ENCODE results near the gene EDNRB. TPM values are rescaled to one million over a fixed set of nuclear protein-coding genes. Genes with fewer than 3 reads are reported as not detected.

The EDNRB gene
- total RNA-seq, 1 experiment from 2014 or later: 0.13 TPM

GRCh38 chr13:77913003-77913402, 5.6 kb downstream of the EDNRB start:
- no peak for TF ChIP-seq EZH2 (IDR thresholded peaks at IDR 0.05; ENCODE audit: borderline replicate concordance, low read depth, low read length, poor library complexity, severe bottlenecking)
- TF ChIP-seq CTCF (conservative IDR thresholded peaks at IDR 0.05; ENCODE audit: low read depth, low read length): no peak
- no peak for DNase-seq (ENCODE audit: low spot score)
- Histone ChIP-seq H3K9me3 (ENCODE audit: low read depth, low read length, poor library complexity, severe bottlenecking) (no peaks in the 10 kb centered on the region), H3K36me3 (ENCODE audit: insufficient read depth, low read length, poor library complexity, severe bottlenecking) (no peaks in the 10 kb centered on the region), H3K27ac (ENCODE audit: low read depth, low read length, poor library complexity, severe bottlenecking) (no peak overlapping the region), H3K4me1 (ENCODE audit: insufficient read depth, low read length, poor library complexity, severe bottlenecking) (no peaks in the 10 kb centered on the region), H3K4me3 (ENCODE audit: low read depth, low read length, poor library complexity, severe bottlenecking) (no peak overlapping the region), H3K27me3 (replicated peaks; ENCODE audit: insufficient read depth, low read depth, low read length, poor library complexity) (peaks cover 26% of the 10 kb centered on the region)
- POLR2A ChIA-PET (ENCODE audit: low non-redundant PET): no interaction called here
- CTCF ChIA-PET: no interaction called here
- BruUV-seq (replicated peaks): no TSS peak
- intact Hi-C loops (cut with micrococcal nuclease; ENCODE audit: unreplicated experiment): no loop called here

GRCh38 chr13:77911751-77912150, 6.9 kb downstream of the EDNRB start:
- ChIA-PET POLR2A (ENCODE audit: low non-redundant PET) (no interaction called here), CTCF (no interaction called here)
- DNase-seq (ENCODE audit: low spot score): no peak
- intact Hi-C loops (cut with micrococcal nuclease; ENCODE audit: unreplicated experiment): no loop called here
- TF ChIP-seq CTCF (conservative IDR thresholded peaks at IDR 0.05; ENCODE audit: low read depth, low read length): no peak
- TF ChIP-seq EZH2 (IDR thresholded peaks at IDR 0.05; ENCODE audit: borderline replicate concordance, low read depth, low read length, poor library complexity, severe bottlenecking): no peak
- H3K36me3 ChIP-seq (ENCODE audit: insufficient read depth, low read length, poor library complexity, severe bottlenecking): no peaks in the 10 kb centered on the region
- no peaks in the 10 kb centered on the region for H3K4me1 ChIP-seq (ENCODE audit: insufficient read depth, low read length, poor library complexity, severe bottlenecking)
- H3K4me3 ChIP-seq (ENCODE audit: low read depth, low read length, poor library complexity, severe bottlenecking): no peak overlapping the region
- BruUV-seq (replicated peaks): no TSS peak
- no peaks in the 10 kb centered on the region for H3K9me3 ChIP-seq (ENCODE audit: low read depth, low read length, poor library complexity, severe bottlenecking)
- H3K27me3 ChIP-seq (replicated peaks; ENCODE audit: insufficient read depth, low read depth, low read length, poor library complexity): peaks cover 13% of the 10 kb centered on the region
- no peak overlapping the region for H3K27ac ChIP-seq (ENCODE audit: low read depth, low read length, poor library complexity, severe bottlenecking)

GRCh38 chr13:77909827-77910226, 8.8 kb downstream of the EDNRB start:
- BruUV-seq (replicated peaks): no TSS peak
- intact Hi-C loops (cut with micrococcal nuclease; ENCODE audit: unreplicated experiment): no loop called here
- H3K4me1 ChIP-seq (ENCODE audit: insufficient read depth, low read length, poor library complexity, severe bottlenecking): no peaks in the 10 kb centered on the region
- no peaks in the 10 kb centered on the region for H3K27me3 ChIP-seq (replicated peaks; ENCODE audit: insufficient read depth, low read depth, low read length, poor library complexity)
- no peaks in the 10 kb centered on the region for H3K36me3 ChIP-seq (ENCODE audit: insufficient read depth, low read length, poor library complexity, severe bottlenecking)
- H3K27ac ChIP-seq (ENCODE audit: low read depth, low read length, poor library complexity, severe bottlenecking): no peak overlapping the region
- H3K9me3 ChIP-seq (ENCODE audit: low read depth, low read length, poor library complexity, severe bottlenecking): no peaks in the 10 kb centered on the region
- ChIA-PET POLR2A (ENCODE audit: low non-redundant PET) (no interaction called here), CTCF (interaction anchor here (0.6 kb wide), 1 partner anchor 316 kb away, joined by 5 read pairs; no protein-coding TSS in a partner anchor)
- DNase-seq (ENCODE audit: low spot score): no peak
- TF ChIP-seq CTCF (conservative IDR thresholded peaks at IDR 0.05; ENCODE audit: low read depth, low read length) (no peak), EZH2 (IDR thresholded peaks at IDR 0.05; ENCODE audit: borderline replicate concordance, low read depth, low read length, poor library complexity, severe bottlenecking) (no peak)
- H3K4me3 ChIP-seq (ENCODE audit: low read depth, low read length, poor library complexity, severe bottlenecking): no peak overlapping the region

Data from A673 (cell line).